Hematopoietic multipotent progenitor cell treated with erythropoietin and hydrocortisone succinate and interleukin-3 and kit ligand, for 17 days (in vitro differentiated cells): ENCODE data around the gene PODXL2.
"Not testable (repeated sequence)": the region's sequence is repeated elsewhere in the genome, so short reads cannot be mapped to it uniquely, and the experiment has no call there.

ENCODE experiments used
- DNase-seq: peaks from one replicate; pipeline ENCODE4 v3.0.0-alpha.2; 2015; ENCODE audit warnings: low spot score

The PODXL2 gene

GRCh38 chr3:127605547-127605946, 23.4 kb upstream of the PODXL2 start:
- not testable (repeated sequence) for DNase-seq

- DNase-seq = no peak
Observed at GRCh38 chr3:127606086-127606805, 22.7 kb upstream of the PODXL2 start.

GRCh38 chr3:127606981-127607595, 21.9 kb upstream of the PODXL2 start:
- DNase-seq = no peak

- DNase-seq = peak; percentile 25
Observed at GRCh38 chr3:127607675-127608361, 21.2 kb upstream of the PODXL2 start.

- DNase-seq = no peak
Observed at GRCh38 chr3:127608362-127608718, 20.6 kb upstream of the PODXL2 start.

GRCh38 chr3:127610105-127610504, 18.9 kb upstream of the PODXL2 start:
- DNase-seq = no peak

- DNase-seq = no peak
Observed at GRCh38 chr3:127611251-127611650, 17.7 kb upstream of the PODXL2 start.

GRCh38 chr3:127612966-127613365, 16.0 kb upstream of the PODXL2 start:
- no peak for DNase-seq

- no peak for DNase-seq
Observed at GRCh38 chr3:127613406-127613805, 15.6 kb upstream of the PODXL2 start.

GRCh38 chr3:127614928-127615589, 13.9 kb upstream of the PODXL2 start:
- DNase-seq = no peak

- DNase-seq = no peak
Observed at GRCh38 chr3:127615631-127616305, 13.2 kb upstream of the PODXL2 start.

- DNase-seq = no peak
Observed at GRCh38 chr3:127616836-127617605, 12.0 kb upstream of the PODXL2 start.

GRCh38 chr3:127618891-127619290, 10.1 kb upstream of the PODXL2 start:
- no peak for DNase-seq

- no peak for DNase-seq
Observed at GRCh38 chr3:127620637-127621375, 8.2 kb upstream of the PODXL2 start.

GRCh38 chr3:127622031-127622430, 7.0 kb upstream of the PODXL2 start:
- DNase-seq = no peak

- no peak for DNase-seq
Observed at GRCh38 chr3:127622772-127623576, 6.0 kb upstream of the PODXL2 start.

- no peak for DNase-seq
Observed at GRCh38 chr3:127624063-127624462, 4.9 kb upstream of the PODXL2 start.

GRCh38 chr3:127625821-127626220, 3.2 kb upstream of the PODXL2 start:
- no peak for DNase-seq

- no peak for DNase-seq
Observed at GRCh38 chr3:127628426-127628787, 578 bp upstream of the PODXL2 start.
